MCF 10A (cell line): ENCODE data around the gene NUDC. TPM values are rescaled to one million over a fixed set of nuclear protein-coding genes. Genes with fewer than 3 reads are reported as not detected.
A peak's percentile ranks its signal among the peaks of the same experiment; 100 is the strongest.

Experiments used
- BruUV-seq: library from RNA; stranded (reverse); fragments of 400-500 nt; replicated peaks from 2 replicates; lab custom pipeline; 2021; lab: Mats Ljungman, UMichigan
- CTCF ChIA-PET: fragments of 300-600 bp; sonication (Branson Sonifier 250); formaldehyde crosslinking; extraction: SDS; loops from one replicate; lab custom pipeline; 2021; ENCODE audit warnings: antibody characterized with exemption, inconsistent platforms; lab: Yijun Ruan, JAX
- POLR2A ChIA-PET: fragments of 300-600, 350-650 bp; sonication (Branson Sonifier 250); formaldehyde crosslinking; extraction: SDS; loops from one replicate; lab custom pipeline; 2020; ENCODE audit warnings: antibody characterized with exemption, inconsistent platforms; lab: Yijun Ruan, JAX
- DNase-seq: peaks from one replicate; pipeline ENCODE4 v3.0.0-alpha.2; 2018; ENCODE audit not compliant: unreplicated experiment
- H3K27ac Mint-ChIP-seq: one replicate; pipeline ENCODE4 v1.8.0; 2022; ENCODE audit warnings: mild to moderate bottlenecking, low read depth, mixed read lengths; ENCODE audit not compliant: unreplicated experiment
- H3K27me3 Mint-ChIP-seq: one replicate; pipeline ENCODE4 v1.8.0; 2022; ENCODE audit warnings: mixed read lengths; ENCODE audit not compliant: insufficient read depth, unreplicated experiment
- H3K36me3 Mint-ChIP-seq: one replicate; pipeline ENCODE4 v1.8.0; 2022; ENCODE audit warnings: mild to moderate bottlenecking, moderate library complexity, mixed read lengths; ENCODE audit not compliant: insufficient read depth, unreplicated experiment
- H3K4me1 Mint-ChIP-seq: one replicate; pipeline ENCODE4 v1.8.0; 2022; ENCODE audit warnings: mixed read lengths; ENCODE audit not compliant: insufficient read depth, unreplicated experiment
- H3K4me3 Mint-ChIP-seq: one replicate; pipeline ENCODE4 v1.8.0; 2022; ENCODE audit warnings: mild to moderate bottlenecking, moderate library complexity, mixed read lengths; ENCODE audit not compliant: unreplicated experiment
- H3K9me3 Mint-ChIP-seq: one replicate; pipeline ENCODE4 v1.8.0; 2022; ENCODE audit warnings: mixed read lengths; ENCODE audit not compliant: unreplicated experiment
- intact Hi-C: fragments of 100-400 bp; cut with micrococcal nuclease; formaldehyde crosslinking; loops from 2 replicates; pipeline ENCODE4 v1.14.1; 2022
- total RNA-seq: library from RNA; stranded (reverse); gene quantifications from 2 replicates; pipeline ENCODE4 v1.2.3, GENCODE V29; 2022
- TF ChIP-seq, protein P1 (sequence below): fragments of 200-600 bp; IDR thresholded peaks from one replicate; pipeline ENCODE4 v1.8.0; 2022; ENCODE audit warnings: antibody characterized with exemption, mild to moderate bottlenecking; ENCODE audit not compliant: unreplicated experiment

The NUDC gene
- total RNA-seq, 1 experiment from 2014 or later: 106 TPM

GRCh38 chr1:26938659-26939025 lies 17.1 kb downstream of the NUDC start:
- no TSS peak for BruUV-seq

GRCh38 chr1:26941311-26941710 lies 19.8 kb downstream of the NUDC start:
- no peaks in the 10 kb centered on the region for H3K27me3 Mint-ChIP-seq
- H3K36me3 Mint-ChIP-seq: peaks cover 65% of the 10 kb centered on the region
- TF ChIP-seq, protein P1, sequence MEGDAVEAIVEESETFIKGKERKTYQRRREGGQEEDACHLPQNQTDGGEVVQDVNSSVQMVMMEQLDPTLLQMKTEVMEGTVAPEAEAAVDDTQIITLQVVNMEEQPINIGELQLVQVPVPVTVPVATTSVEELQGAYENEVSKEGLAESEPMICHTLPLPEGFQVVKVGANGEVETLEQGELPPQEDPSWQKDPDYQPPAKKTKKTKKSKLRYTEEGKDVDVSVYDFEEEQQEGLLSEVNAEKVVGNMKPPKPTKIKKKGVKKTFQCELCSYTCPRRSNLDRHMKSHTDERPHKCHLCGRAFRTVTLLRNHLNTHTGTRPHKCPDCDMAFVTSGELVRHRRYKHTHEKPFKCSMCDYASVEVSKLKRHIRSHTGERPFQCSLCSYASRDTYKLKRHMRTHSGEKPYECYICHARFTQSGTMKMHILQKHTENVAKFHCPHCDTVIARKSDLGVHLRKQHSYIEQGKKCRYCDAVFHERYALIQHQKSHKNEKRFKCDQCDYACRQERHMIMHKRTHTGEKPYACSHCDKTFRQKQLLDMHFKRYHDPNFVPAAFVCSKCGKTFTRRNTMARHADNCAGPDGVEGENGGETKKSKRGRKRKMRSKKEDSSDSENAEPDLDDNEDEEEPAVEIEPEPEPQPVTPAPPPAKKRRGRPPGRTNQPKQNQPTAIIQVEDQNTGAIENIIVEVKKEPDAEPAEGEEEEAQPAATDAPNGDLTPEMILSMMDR: no peak
- H3K4me3 Mint-ChIP-seq: no peak overlapping the region
- ChIA-PET CTCF (no interaction called here), POLR2A (no interaction called here)
- DNase-seq: no peak
- BruUV-seq: no TSS peak
- no peaks in the 10 kb centered on the region for H3K4me1 Mint-ChIP-seq
- H3K9me3 Mint-ChIP-seq: no peaks in the 10 kb centered on the region
- intact Hi-C loops: no loop called here
- H3K27ac Mint-ChIP-seq: no peak overlapping the region

More at GRCh38 chr1:26938659-26939025, 17.1 kb downstream of the NUDC start:
- Mint-ChIP-seq H3K36me3 (peaks cover 57% of the 10 kb centered on the region), H3K4me3 (no peak overlapping the region), H3K27me3 (no peaks in the 10 kb centered on the region), H3K27ac (peak overlapping the region; percentile 75), H3K4me1 (no peaks in the 10 kb centered on the region), H3K9me3 (no peaks in the 10 kb centered on the region)
- CTCF ChIA-PET: interaction anchor here (0.6 to 1.5 kb wide), 2 partner anchors 15 to 28 kb away, joined by 3 read pairs; no protein-coding TSS in a partner anchor
- TF ChIP-seq, protein P1: no peak
- no peak for DNase-seq
- intact Hi-C loops: no loop called here
- POLR2A ChIA-PET: interaction anchor here (1.3 to 1.8 kb wide), 2 partner anchors 10 to 17 kb away, joined by 4 to 5 read pairs; partner anchors contain the start of gene NUDC

GRCh38 chr1:26942656-26943055 lies 21.1 kb downstream of the NUDC start:
- ChIA-PET CTCF (interaction anchor here (1.1 kb wide), 1 partner anchor 341 kb away, joined by 3 read pairs; no protein-coding TSS in a partner anchor), POLR2A (interaction anchor here (0.6 to 1.0 kb wide), 4 partner anchors 12 to 56 kb away, joined by 3 to 5 read pairs (median 3); partner anchors contain the start of gene GPATCH3)
- TF ChIP-seq, protein P1: no peak
- BruUV-seq: no TSS peak
- Mint-ChIP-seq H3K27me3 (no peaks in the 10 kb centered on the region), H3K36me3 (peaks cover 68% of the 10 kb centered on the region), H3K4me1 (no peaks in the 10 kb centered on the region), H3K9me3 (no peaks in the 10 kb centered on the region), H3K27ac (no peak overlapping the region), H3K4me3 (no peak overlapping the region)
- no peak for DNase-seq
- intact Hi-C loops: no loop called here

- Mint-ChIP-seq H3K9me3 (no peaks in the 10 kb centered on the region), H3K36me3 (peaks cover 76% of the 10 kb centered on the region), H3K27me3 (no peaks in the 10 kb centered on the region), H3K4me1 (peaks cover 5% of the 10 kb centered on the region), H3K4me3 (no peak overlapping the region), H3K27ac (no peak overlapping the region)
- no peak for DNase-seq
- no TSS peak for BruUV-seq
- POLR2A ChIA-PET: no interaction called here
- intact Hi-C loops: no loop called here
- CTCF ChIA-PET: no interaction called here
- TF ChIP-seq, protein P1: no peak
Measured at GRCh38 chr1:26945138-26945537, 23.6 kb downstream of the NUDC start.
